ENCODE measurements around the gene SEC23B.

DNA sequence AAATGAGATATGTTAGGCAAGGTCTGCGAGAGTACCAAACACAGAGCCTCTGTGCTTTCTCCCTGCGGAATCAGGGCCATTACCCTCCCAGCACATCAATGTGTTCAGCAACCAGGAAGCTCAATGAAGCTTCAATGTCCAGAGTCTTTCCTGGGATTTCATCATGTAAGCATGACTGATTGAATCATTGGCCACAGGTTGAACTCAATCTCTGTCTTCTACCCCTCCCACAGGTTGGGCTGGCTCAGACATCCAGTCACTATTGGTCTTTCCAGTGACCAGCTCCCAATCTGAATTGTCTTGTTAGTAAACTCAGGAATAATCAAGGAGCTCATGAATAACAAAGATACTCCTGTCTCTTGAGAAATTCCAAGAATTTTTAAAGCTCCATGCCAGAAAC, 77.4 kb downstream of the SEC23B start:
- TF ChIP-seq EZH2phosphoT487 (IDR thresholded peaks at IDR 0.05; ENCODE audit: borderline replicate concordance) (no peak), EZH2 (IDR thresholded peaks at IDR 0.05) (no peak), POLR2A (IDR thresholded peaks at IDR 0.05; ENCODE audit: borderline replicate concordance, extremely low read depth, insufficient read depth, insufficient read length) (no peak), RAD21 (IDR thresholded peaks at IDR 0.05; ENCODE audit: low read depth) (no peak), JUND (IDR thresholded peaks at IDR 0.05) (no peak)
- TF ChIP-seq, protein P1, sequence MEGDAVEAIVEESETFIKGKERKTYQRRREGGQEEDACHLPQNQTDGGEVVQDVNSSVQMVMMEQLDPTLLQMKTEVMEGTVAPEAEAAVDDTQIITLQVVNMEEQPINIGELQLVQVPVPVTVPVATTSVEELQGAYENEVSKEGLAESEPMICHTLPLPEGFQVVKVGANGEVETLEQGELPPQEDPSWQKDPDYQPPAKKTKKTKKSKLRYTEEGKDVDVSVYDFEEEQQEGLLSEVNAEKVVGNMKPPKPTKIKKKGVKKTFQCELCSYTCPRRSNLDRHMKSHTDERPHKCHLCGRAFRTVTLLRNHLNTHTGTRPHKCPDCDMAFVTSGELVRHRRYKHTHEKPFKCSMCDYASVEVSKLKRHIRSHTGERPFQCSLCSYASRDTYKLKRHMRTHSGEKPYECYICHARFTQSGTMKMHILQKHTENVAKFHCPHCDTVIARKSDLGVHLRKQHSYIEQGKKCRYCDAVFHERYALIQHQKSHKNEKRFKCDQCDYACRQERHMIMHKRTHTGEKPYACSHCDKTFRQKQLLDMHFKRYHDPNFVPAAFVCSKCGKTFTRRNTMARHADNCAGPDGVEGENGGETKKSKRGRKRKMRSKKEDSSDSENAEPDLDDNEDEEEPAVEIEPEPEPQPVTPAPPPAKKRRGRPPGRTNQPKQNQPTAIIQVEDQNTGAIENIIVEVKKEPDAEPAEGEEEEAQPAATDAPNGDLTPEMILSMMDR (IDR thresholded peaks at IDR 0.05 in 2 of 3, conservative IDR thresholded peaks at IDR 0.05 in 1 of 3; ENCODE audit: borderline replicate concordance in 1 of 3, insufficient read depth in 1 of 3, low read depth in 2 of 3, low read length in 2 of 3), result no peak
- TF ChIP-seq, protein P2, sequence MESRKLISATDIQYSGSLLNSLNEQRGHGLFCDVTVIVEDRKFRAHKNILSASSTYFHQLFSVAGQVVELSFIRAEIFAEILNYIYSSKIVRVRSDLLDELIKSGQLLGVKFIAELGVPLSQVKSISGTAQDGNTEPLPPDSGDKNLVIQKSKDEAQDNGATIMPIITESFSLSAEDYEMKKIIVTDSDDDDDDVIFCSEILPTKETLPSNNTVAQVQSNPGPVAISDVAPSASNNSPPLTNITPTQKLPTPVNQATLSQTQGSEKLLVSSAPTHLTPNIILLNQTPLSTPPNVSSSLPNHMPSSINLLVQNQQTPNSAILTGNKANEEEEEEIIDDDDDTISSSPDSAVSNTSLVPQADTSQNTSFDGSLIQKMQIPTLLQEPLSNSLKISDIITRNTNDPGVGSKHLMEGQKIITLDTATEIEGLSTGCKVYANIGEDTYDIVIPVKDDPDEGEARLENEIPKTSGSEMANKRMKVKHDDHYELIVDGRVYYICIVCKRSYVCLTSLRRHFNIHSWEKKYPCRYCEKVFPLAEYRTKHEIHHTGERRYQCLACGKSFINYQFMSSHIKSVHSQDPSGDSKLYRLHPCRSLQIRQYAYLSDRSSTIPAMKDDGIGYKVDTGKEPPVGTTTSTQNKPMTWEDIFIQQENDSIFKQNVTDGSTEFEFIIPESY (IDR thresholded peaks at IDR 0.05; ENCODE audit: extremely low read depth, insufficient replicate concordance, low read length), result no peak
- TF ChIP-seq, protein P3, sequence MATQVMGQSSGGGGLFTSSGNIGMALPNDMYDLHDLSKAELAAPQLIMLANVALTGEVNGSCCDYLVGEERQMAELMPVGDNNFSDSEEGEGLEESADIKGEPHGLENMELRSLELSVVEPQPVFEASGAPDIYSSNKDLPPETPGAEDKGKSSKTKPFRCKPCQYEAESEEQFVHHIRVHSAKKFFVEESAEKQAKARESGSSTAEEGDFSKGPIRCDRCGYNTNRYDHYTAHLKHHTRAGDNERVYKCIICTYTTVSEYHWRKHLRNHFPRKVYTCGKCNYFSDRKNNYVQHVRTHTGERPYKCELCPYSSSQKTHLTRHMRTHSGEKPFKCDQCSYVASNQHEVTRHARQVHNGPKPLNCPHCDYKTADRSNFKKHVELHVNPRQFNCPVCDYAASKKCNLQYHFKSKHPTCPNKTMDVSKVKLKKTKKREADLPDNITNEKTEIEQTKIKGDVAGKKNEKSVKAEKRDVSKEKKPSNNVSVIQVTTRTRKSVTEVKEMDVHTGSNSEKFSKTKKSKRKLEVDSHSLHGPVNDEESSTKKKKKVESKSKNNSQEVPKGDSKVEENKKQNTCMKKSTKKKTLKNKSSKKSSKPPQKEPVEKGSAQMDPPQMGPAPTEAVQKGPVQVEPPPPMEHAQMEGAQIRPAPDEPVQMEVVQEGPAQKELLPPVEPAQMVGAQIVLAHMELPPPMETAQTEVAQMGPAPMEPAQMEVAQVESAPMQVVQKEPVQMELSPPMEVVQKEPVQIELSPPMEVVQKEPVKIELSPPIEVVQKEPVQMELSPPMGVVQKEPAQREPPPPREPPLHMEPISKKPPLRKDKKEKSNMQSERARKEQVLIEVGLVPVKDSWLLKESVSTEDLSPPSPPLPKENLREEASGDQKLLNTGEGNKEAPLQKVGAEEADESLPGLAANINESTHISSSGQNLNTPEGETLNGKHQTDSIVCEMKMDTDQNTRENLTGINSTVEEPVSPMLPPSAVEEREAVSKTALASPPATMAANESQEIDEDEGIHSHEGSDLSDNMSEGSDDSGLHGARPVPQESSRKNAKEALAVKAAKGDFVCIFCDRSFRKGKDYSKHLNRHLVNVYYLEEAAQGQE (IDR thresholded peaks at IDR 0.05; ENCODE audit: low read depth), result no peak
